T-helper 2 cell treated with Interferon-gamma antibody and Interleukin-4, amounts not matched to agents 5 μg/mL and 100 μg/mL, for 36 hours (primary cell): ENCODE results near the gene PNPO.
A peak's percentile ranks its signal among the peaks of the same experiment; 100 is the strongest.

ENCODE experiments used
- DNase-seq: peaks from one replicate; pipeline ENCODE4 v3.0.0; 2021; ENCODE audit warnings: low spot score
- H3K27ac Mint-ChIP-seq: one replicate; pipeline ENCODE4 v1.8.0; 2021; ENCODE audit warnings: mild to moderate bottlenecking, mixed read lengths
- H3K27me3 Mint-ChIP-seq: one replicate; pipeline ENCODE4 v1.8.0; 2021; ENCODE audit warnings: low read depth, mixed read lengths
- H3K36me3 Mint-ChIP-seq: one replicate; pipeline ENCODE4 v1.8.0; 2021; ENCODE audit warnings: low read depth, mixed read lengths
- H3K4me1 Mint-ChIP-seq: one replicate; pipeline ENCODE4 v1.8.0; 2021; ENCODE audit warnings: low read depth, mixed read lengths
- H3K4me3 Mint-ChIP-seq: one replicate; pipeline ENCODE4 v1.8.0; 2022; ENCODE audit warnings: mild to moderate bottlenecking, moderate library complexity, mixed read lengths
- H3K9me3 Mint-ChIP-seq: one replicate; pipeline ENCODE4 v1.8.0; 2021; ENCODE audit warnings: mixed read lengths

The PNPO gene

GRCh38 chr17:47966079-47966519, 24.7 kb downstream of the PNPO start:
- Mint-ChIP-seq H3K4me3 (no peak overlapping the region), H3K4me1 (peaks cover 9% of the 10 kb centered on the region), H3K9me3 (no peaks in the 10 kb centered on the region), H3K27ac (no peak overlapping the region), H3K36me3 (no peaks in the 10 kb centered on the region), H3K27me3 (no peaks in the 10 kb centered on the region)
- DNase-seq = no peak

GRCh38 chr17:47967607-47968252, 26.4 kb downstream of the PNPO start:
- H3K4me3 Mint-ChIP-seq = no peak overlapping the region
- H3K9me3 Mint-ChIP-seq = no peaks in the 10 kb centered on the region
- no peaks in the 10 kb centered on the region for H3K27me3 Mint-ChIP-seq
- H3K4me1 Mint-ChIP-seq = peaks cover 18% of the 10 kb centered on the region
- no peak for DNase-seq
- H3K27ac Mint-ChIP-seq = no peak overlapping the region
- H3K36me3 Mint-ChIP-seq = no peaks in the 10 kb centered on the region

GRCh38 chr17:47968836-47969235, 27.5 kb downstream of the PNPO start:
- Mint-ChIP-seq H3K27me3 (no peaks in the 10 kb centered on the region), H3K9me3 (no peaks in the 10 kb centered on the region), H3K4me1 (peaks cover 21% of the 10 kb centered on the region), H3K27ac (no peak overlapping the region), H3K36me3 (peaks cover 1% of the 10 kb centered on the region), H3K4me3 (no peak overlapping the region)
- DNase-seq = no peak

GRCh38 chr17:47969930-47970724, 28.8 kb downstream of the PNPO start:
- peaks cover 11% of the 10 kb centered on the region for H3K36me3 Mint-ChIP-seq
- H3K4me1 Mint-ChIP-seq = peaks cover 21% of the 10 kb centered on the region
- DNase-seq = peak; percentile 6

GRCh38 chr17:47970725-47971499, 29.5 kb downstream of the PNPO start, which contains the start of gene CDK5RAP3:
Gene CDK5RAP3 (plus strand): TSS chr17:47971113. CDS start chr17:47971147, 34 bp downstream.
- Mint-ChIP-seq H3K4me3 (peak within 1 kb of the TSS; percentile 94), H3K27me3 (no peaks in the 10 kb centered on the region), H3K4me1 (peaks cover 21% of the 10 kb centered on the region), H3K27ac (peak within 1 kb of the TSS; percentile 91), H3K9me3 (no peaks in the 10 kb centered on the region), H3K36me3 (peaks cover 16% of the 10 kb centered on the region)
- peak; percentile 100 for DNase-seq

More at GRCh38 chr17:47969930-47970724, 28.8 kb downstream of the PNPO start:
- peak overlapping the region; percentile 94 for H3K4me3 Mint-ChIP-seq
- peak overlapping the region; percentile 44 for H3K27ac Mint-ChIP-seq
- no peaks in the 10 kb centered on the region for H3K9me3 Mint-ChIP-seq
- no peaks in the 10 kb centered on the region for H3K27me3 Mint-ChIP-seq

GRCh38 chr17:47973541-47973940, 32.2 kb downstream of the PNPO start:
- DNase-seq = no peak
- Mint-ChIP-seq H3K27ac (no peak overlapping the region), H3K9me3 (no peaks in the 10 kb centered on the region), H3K4me3 (peak overlapping the region; percentile 28), H3K27me3 (no peaks in the 10 kb centered on the region), H3K4me1 (peaks cover 21% of the 10 kb centered on the region), H3K36me3 (peaks cover 27% of the 10 kb centered on the region)

- peaks cover 14% of the 10 kb centered on the region for H3K4me1 Mint-ChIP-seq
- peaks cover 42% of the 10 kb centered on the region for H3K36me3 Mint-ChIP-seq
- H3K4me3 Mint-ChIP-seq = no peak overlapping the region
- H3K27ac Mint-ChIP-seq = no peak overlapping the region
- no peaks in the 10 kb centered on the region for H3K27me3 Mint-ChIP-seq
- H3K9me3 Mint-ChIP-seq = no peaks in the 10 kb centered on the region
- no peak for DNase-seq
These were observed 33.9 kb downstream of the PNPO start for GRCh38 chr17:47975189-47975822.

- Mint-ChIP-seq H3K9me3 (no peaks in the 10 kb centered on the region), H3K27ac (no peak overlapping the region), H3K4me3 (no peak overlapping the region), H3K4me1 (peaks cover 13% of the 10 kb centered on the region), H3K27me3 (no peaks in the 10 kb centered on the region), H3K36me3 (peaks cover 47% of the 10 kb centered on the region)
- no peak for DNase-seq
These were observed 34.4 kb downstream of the PNPO start for GRCh38 chr17:47975823-47976205.

GRCh38 chr17:47978324-47978723, 37.0 kb downstream of the PNPO start:
- Mint-ChIP-seq H3K27me3 (no peaks in the 10 kb centered on the region), H3K4me3 (no peak overlapping the region), H3K27ac (no peak overlapping the region), H3K4me1 (peaks cover 10% of the 10 kb centered on the region), H3K9me3 (no peaks in the 10 kb centered on the region), H3K36me3 (peaks cover 52% of the 10 kb centered on the region)
- peak; percentile 15 for DNase-seq

- Mint-ChIP-seq H3K36me3 (peaks cover 50% of the 10 kb centered on the region), H3K4me3 (no peak overlapping the region), H3K9me3 (no peaks in the 10 kb centered on the region), H3K27me3 (no peaks in the 10 kb centered on the region), H3K27ac (no peak overlapping the region), H3K4me1 (peaks cover 11% of the 10 kb centered on the region)
- DNase-seq = no peak
These were observed 39.2 kb downstream of the PNPO start for GRCh38 chr17:47980541-47980940.

GRCh38 chr17:47981462-47981861, 40.1 kb downstream of the PNPO start:
- no peak overlapping the region for H3K27ac Mint-ChIP-seq
- DNase-seq = no peak
- no peaks in the 10 kb centered on the region for H3K9me3 Mint-ChIP-seq
- H3K36me3 Mint-ChIP-seq = peaks cover 50% of the 10 kb centered on the region
- no peaks in the 10 kb centered on the region for H3K27me3 Mint-ChIP-seq
- H3K4me1 Mint-ChIP-seq = peaks cover 11% of the 10 kb centered on the region
- peak overlapping the region; percentile 22 for H3K4me3 Mint-ChIP-seq

- Mint-ChIP-seq H3K9me3 (no peaks in the 10 kb centered on the region), H3K27ac (no peak overlapping the region), H3K27me3 (no peaks in the 10 kb centered on the region), H3K36me3 (peaks cover 47% of the 10 kb centered on the region), H3K4me3 (no peak overlapping the region), H3K4me1 (peaks cover 11% of the 10 kb centered on the region)
- DNase-seq = no peak
These were observed 40.8 kb downstream of the PNPO start for GRCh38 chr17:47982091-47982617.

- Mint-ChIP-seq H3K9me3 (no peaks in the 10 kb centered on the region), H3K36me3 (peaks cover 44% of the 10 kb centered on the region), H3K4me3 (no peak overlapping the region), H3K27ac (no peak overlapping the region), H3K4me1 (peaks cover 11% of the 10 kb centered on the region), H3K27me3 (no peaks in the 10 kb centered on the region)
- DNase-seq = no peak
These were observed 41.4 kb downstream of the PNPO start for GRCh38 chr17:47982645-47983390.
